DND-41 (cell line): ENCODE measurements around the gene OBSCN.

ENCODE experiments used
- ATAC-seq: fragments of 200-7000 bp; cut with Tn5 transposase; 3 replicates; pipeline ENCODE4 v1.9.1; 2021; ENCODE audit warnings: low read depth; ENCODE audit not compliant: insufficient read depth
- DNase-seq: peaks from one replicate; pipeline ENCODE4 v3.0.0-alpha.2; 2020
- H2AFZ ChIP-seq: 2 replicates; pipeline ENCODE4 v1.6.0; 2012; ENCODE audit warnings: low read depth, low read length
- H3K27ac ChIP-seq: 2 replicates; pipeline ENCODE4 v1.5.1; 2012; ENCODE audit warnings: low read length, inconsistent platforms
- H3K27me3 ChIP-seq: fragments of 200-600 bp; sonication (generic); 2 replicates; pipeline ENCODE4 v1.6.0; 2012; ENCODE audit warnings: low read length, mild to moderate bottlenecking, inconsistent platforms; ENCODE audit not compliant: insufficient read depth, poor library complexity
- H3K36me3 ChIP-seq: 2 replicates; pipeline ENCODE4 v1.5.1; 2012; ENCODE audit warnings: low read length, inconsistent platforms; ENCODE audit not compliant: insufficient read depth
- H3K4me1 ChIP-seq: 2 replicates; pipeline ENCODE4 v1.5.1; 2012; ENCODE audit warnings: mild to moderate bottlenecking, low read length; ENCODE audit not compliant: insufficient read depth
- H3K4me2 ChIP-seq: 2 replicates; pipeline ENCODE4 v1.6.0; 2012; ENCODE audit warnings: mild to moderate bottlenecking, moderate library complexity, low read length, inconsistent platforms; ENCODE audit not compliant: insufficient read depth
- H3K4me3 ChIP-seq, 2 experiments: fragments of 200-600 bp in 1 of 2; shearing (Covaris generic) in 1 of 2; 2 replicates each; pipeline ENCODE4 v1.5.1; 2012 to 2016; ENCODE audit warnings: inconsistent platforms in 2 of 2, low read length in 2 of 2, mild to moderate bottlenecking in 2 of 2, low read depth in 1 of 2, moderate library complexity in 1 of 2
- H3K79me2 ChIP-seq: 2 replicates; pipeline ENCODE4 v1.6.0; 2012; ENCODE audit warnings: low read length, inconsistent platforms; ENCODE audit not compliant: insufficient read depth
- H3K9ac ChIP-seq: 2 replicates; pipeline ENCODE4 v1.6.0; 2012; ENCODE audit warnings: low read depth, mild to moderate bottlenecking, inconsistent platforms, low read length, moderate library complexity
- H3K9me3 ChIP-seq: 2 replicates; pipeline ENCODE4 v1.5.1; 2012; ENCODE audit warnings: low read length, moderate library complexity, mild to moderate bottlenecking, inconsistent platforms; ENCODE audit not compliant: insufficient read depth, severe bottlenecking
- H4K20me1 ChIP-seq: 2 replicates; pipeline ENCODE4 v1.6.0; 2012; ENCODE audit warnings: low read length; ENCODE audit not compliant: insufficient read depth
- CTCF ChIP-seq: IDR thresholded peaks from 2 replicates; pipeline ENCODE4 v1.5.1; 2012; ENCODE audit warnings: borderline replicate concordance, low read length, moderate library complexity, mild to moderate bottlenecking; ENCODE audit not compliant: poor library complexity, severe bottlenecking; ENCODE audit errors: extremely low read depth
- EZH2 ChIP-seq: IDR thresholded peaks from 3 replicates; pipeline ENCODE4 v1.6.1; 2012; ENCODE audit warnings: borderline replicate concordance, low read depth, mild to moderate bottlenecking, moderate library complexity, low read length, inconsistent platforms; ENCODE audit not compliant: severe bottlenecking

The OBSCN gene

GRCh38 chr1:228411548-228412430 lies 203.9 kb downstream of the OBSCN start:
- TF ChIP-seq CTCF, result no peak
- no peak for TF ChIP-seq EZH2

GRCh38 chr1:228413241-228414010 lies 205.6 kb downstream of the OBSCN start:
- H3K4me3 ChIP-seq, result no peak overlapping the region
- H3K4me2 ChIP-seq, result no peak overlapping the region
- H3K36me3 ChIP-seq, result no peaks in the 10 kb centered on the region
- peaks cover 6% of the 10 kb centered on the region for H4K20me1 ChIP-seq
- no peaks in the 10 kb centered on the region for H3K27me3 ChIP-seq
- DNase-seq, result no peak
- H3K9ac ChIP-seq, result no peak overlapping the region
- no peak overlapping the region for H3K27ac ChIP-seq
- H3K9me3 ChIP-seq, result no peaks in the 10 kb centered on the region
- no peak for ATAC-seq
- peaks cover 1% of the 10 kb centered on the region; the same call in 1 of the 2 replicates for H3K79me2 ChIP-seq
- peaks cover 4% of the 10 kb centered on the region for H3K4me1 ChIP-seq
- TF ChIP-seq CTCF (no peak), EZH2 (no peak)
- H2AFZ ChIP-seq, result no peak overlapping the region

More at GRCh38 chr1:228411548-228412430, 203.9 kb downstream of the OBSCN start:
- no peak overlapping the region for H3K4me2 ChIP-seq
- no peak for DNase-seq
- H3K9me3 ChIP-seq, result no peaks in the 10 kb centered on the region
- H3K4me1 ChIP-seq, result peaks cover 18% of the 10 kb centered on the region
- no peak overlapping the region for H3K27ac ChIP-seq
- H4K20me1 ChIP-seq, result peaks cover 7% of the 10 kb centered on the region
- H2AFZ ChIP-seq, result no peak overlapping the region
- no peak overlapping the region for H3K4me3 ChIP-seq
- ATAC-seq, result no peak
- no peaks in the 10 kb centered on the region for H3K36me3 ChIP-seq
- H3K27me3 ChIP-seq, result no peaks in the 10 kb centered on the region
- no peak overlapping the region for H3K9ac ChIP-seq
- peaks cover 16% of the 10 kb centered on the region for H3K79me2 ChIP-seq

GRCh38 chr1:228414511-228415211 lies 206.8 kb downstream of the OBSCN start:
- Histone ChIP-seq H3K27ac (no peak overlapping the region), H3K4me1 (no peaks in the 10 kb centered on the region), H3K27me3 (no peaks in the 10 kb centered on the region), H3K9ac (no peak overlapping the region), H3K79me2 (no peaks in the 10 kb centered on the region), H3K4me3 (no peak overlapping the region), H4K20me1 (peaks cover 4% of the 10 kb centered on the region), H2AFZ (no peak overlapping the region), H3K4me2 (no peak overlapping the region), H3K36me3 (no peaks in the 10 kb centered on the region), H3K9me3 (no peaks in the 10 kb centered on the region)
- no peak for DNase-seq
- no peak for ATAC-seq
- TF ChIP-seq EZH2 (no peak), CTCF (no peak)
